Kidney (tissue), 14 donors: ENCODE data around the gene HYDIN. TPM values are rescaled to one million over a fixed set of nuclear protein-coding genes. Genes with fewer than 3 reads are reported as not detected.
A peak's percentile ranks its signal among the peaks of the same experiment; 100 is the strongest.

Experiments used
- DNase-seq, 5 donors: peaks; one replicate each; pipeline ENCODE4 v3.0.0-alpha.2; 2013 to 2020
- FAIRE-seq: peaks from 2 replicates; lab custom pipeline; 2012; peaks lifted over from hg19 to GRCh38; lab: Jason Lieb, UNC
- H3K27ac ChIP-seq, 2 donors: one replicate each; pipeline ENCODE4 v1.7.0; 2013; ENCODE audit warnings: low read depth in 2 of 2, low read length in 2 of 2, inconsistent platforms in 1 of 2
- H3K27me3 ChIP-seq: one replicate; pipeline ENCODE4 v1.7.1; 2013; ENCODE audit warnings: low read length, inconsistent platforms; ENCODE audit not compliant: control insufficient read depth, insufficient read depth
- H3K36me3 ChIP-seq, 3 donors: one replicate each; pipeline versions ENCODE4 v1.7.0 to v1.7.1; 2013; ENCODE audit warnings: low read length in 3 of 3, control low read depth in 1 of 3, inconsistent platforms in 1 of 3; ENCODE audit not compliant: insufficient read depth in 3 of 3, control insufficient read depth in 2 of 3
- H3K4me1 ChIP-seq, 3 donors: one replicate each; pipeline versions ENCODE4 v1.7.0 to v1.7.1; 2013; ENCODE audit warnings: low read length in 3 of 3, inconsistent platforms in 1 of 3, low read depth in 1 of 3; ENCODE audit not compliant: control insufficient read depth in 2 of 3, insufficient read depth in 2 of 3
- H3K4me3 ChIP-seq, 3 donors: one replicate each; pipeline versions ENCODE4 v1.7.0 to v1.8.1; 2013; ENCODE audit warnings: low read length in 3 of 3, control low read depth in 1 of 3, inconsistent platforms in 1 of 3
- H3K9ac ChIP-seq, 3 donors: one replicate each; pipeline versions ENCODE4 v1.7.0 to v1.7.1; 2013; ENCODE audit warnings: low read length in 3 of 3, control low read depth in 1 of 3, inconsistent platforms in 1 of 3
- H3K9me3 ChIP-seq, 3 donors: one replicate each; pipeline versions ENCODE4 v1.7.0 to v1.7.1; 2013; ENCODE audit warnings: low read length in 3 of 3, control low read depth in 1 of 3, inconsistent platforms in 1 of 3; ENCODE audit not compliant: control insufficient read depth in 2 of 3, insufficient read depth in 1 of 3
- intact Hi-C: fragments of 100-400 bp; cut with DNase I; formaldehyde crosslinking; loops from one replicate; pipeline ENCODE4 v1.11.1; 2022
- polyA plus RNA-seq: library from polyadenylated mRNA; stranded (reverse); fragments of 350-450 nt; fragmentation: Illumina TruSeq; extraction: RNeasy Lipid Tissue Mini Kit (QIAGEN cat#74804); gene quantifications from one replicate; pipeline ENCODE4 v1.2.3, GENCODE V29; 2014; ENCODE audit warnings: low read depth, low replicate concordance; ENCODE audit not compliant: insufficient read depth
- total RNA-seq: library from RNA; stranded (reverse); fragmentation: NEBNext Ultra II Directional; extraction: Animal tissue kit (Norgen Biotek cat#: 25700); gene quantifications from one replicate; pipeline ENCODE4 v1.2.1, GENCODE V29; 2021
- TF ChIP-seq, protein P1 (sequence below): IDR thresholded peaks from 3 replicates; pipeline ENCODE4 v1.5.1; 2012; ENCODE audit warnings: mild to moderate bottlenecking, moderate library complexity, borderline replicate concordance; ENCODE audit not compliant: insufficient read depth; ENCODE audit errors: extremely low read depth
- donor health status: control.
- donor health status: control.
- donor health status: control.
- donor health status: control.
- donor health status: control.
- donor health status: DM: yes; HTN: yes; CAD: no.
- donor health status: Normal renal cell carcinoma (clear cell type).

HYDIN gene
- total and polyA plus RNA-seq, 2 donors from 2014 or later: 1.8 to 21.0 TPM

DNA sequence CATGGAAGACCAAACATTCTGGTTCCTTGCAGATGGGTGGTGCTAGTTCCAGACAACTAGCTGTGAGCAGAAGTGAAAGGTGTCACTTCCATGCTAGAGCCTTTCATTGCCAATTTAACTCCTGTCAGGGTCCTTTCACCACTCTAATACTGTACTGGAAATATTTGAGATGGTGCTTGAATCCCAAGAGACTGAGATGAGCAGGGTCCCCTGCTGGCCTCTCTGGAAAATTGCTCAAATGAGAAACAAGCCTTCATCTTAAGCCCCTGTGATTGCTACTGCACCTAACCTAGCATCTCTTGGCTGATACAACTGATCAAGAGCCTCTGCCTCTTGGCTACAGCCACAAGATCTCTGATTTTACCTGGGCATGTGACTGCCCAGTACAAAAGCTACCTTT is 422.2 kb downstream of the HYDIN start:
- Histone ChIP-seq H3K9me3 (peaks cover 0 to 7% (median 0%) of the 10 kb centered on the region in 3 donors), H3K27ac (no peak overlapping the region), H3K4me3 (no peak overlapping the region), H3K9ac (no peak overlapping the region), H3K4me1 (no peaks in the 10 kb centered on the region), H3K36me3 (no peaks in the 10 kb centered on the region), H3K27me3 (no peaks in the 10 kb centered on the region)
- DNase-seq: no peak
- TF ChIP-seq, protein P1, sequence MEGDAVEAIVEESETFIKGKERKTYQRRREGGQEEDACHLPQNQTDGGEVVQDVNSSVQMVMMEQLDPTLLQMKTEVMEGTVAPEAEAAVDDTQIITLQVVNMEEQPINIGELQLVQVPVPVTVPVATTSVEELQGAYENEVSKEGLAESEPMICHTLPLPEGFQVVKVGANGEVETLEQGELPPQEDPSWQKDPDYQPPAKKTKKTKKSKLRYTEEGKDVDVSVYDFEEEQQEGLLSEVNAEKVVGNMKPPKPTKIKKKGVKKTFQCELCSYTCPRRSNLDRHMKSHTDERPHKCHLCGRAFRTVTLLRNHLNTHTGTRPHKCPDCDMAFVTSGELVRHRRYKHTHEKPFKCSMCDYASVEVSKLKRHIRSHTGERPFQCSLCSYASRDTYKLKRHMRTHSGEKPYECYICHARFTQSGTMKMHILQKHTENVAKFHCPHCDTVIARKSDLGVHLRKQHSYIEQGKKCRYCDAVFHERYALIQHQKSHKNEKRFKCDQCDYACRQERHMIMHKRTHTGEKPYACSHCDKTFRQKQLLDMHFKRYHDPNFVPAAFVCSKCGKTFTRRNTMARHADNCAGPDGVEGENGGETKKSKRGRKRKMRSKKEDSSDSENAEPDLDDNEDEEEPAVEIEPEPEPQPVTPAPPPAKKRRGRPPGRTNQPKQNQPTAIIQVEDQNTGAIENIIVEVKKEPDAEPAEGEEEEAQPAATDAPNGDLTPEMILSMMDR: no peak
- intact Hi-C loops: no loop called here
- FAIRE-seq: no peak

DNA sequence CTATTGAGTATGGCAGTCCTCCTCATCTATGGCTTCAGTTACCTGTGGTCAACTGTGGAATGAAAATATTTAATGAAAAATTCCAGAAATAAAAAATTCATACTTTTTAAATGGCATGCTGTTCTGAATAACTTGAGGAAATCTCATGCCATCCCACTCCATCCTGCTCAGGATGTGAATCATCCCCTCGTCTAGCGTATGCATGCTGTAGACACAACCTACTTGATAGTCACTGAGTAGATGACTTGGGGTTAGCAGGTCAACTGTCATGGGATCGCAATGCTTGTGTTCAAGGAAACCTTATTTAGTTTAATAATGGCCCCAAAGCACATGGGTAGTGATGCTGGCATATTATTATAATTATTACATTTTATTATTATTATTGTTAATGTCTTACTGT is 424.7 kb downstream of the HYDIN start:
- intact Hi-C loops: no loop called here

DNA sequence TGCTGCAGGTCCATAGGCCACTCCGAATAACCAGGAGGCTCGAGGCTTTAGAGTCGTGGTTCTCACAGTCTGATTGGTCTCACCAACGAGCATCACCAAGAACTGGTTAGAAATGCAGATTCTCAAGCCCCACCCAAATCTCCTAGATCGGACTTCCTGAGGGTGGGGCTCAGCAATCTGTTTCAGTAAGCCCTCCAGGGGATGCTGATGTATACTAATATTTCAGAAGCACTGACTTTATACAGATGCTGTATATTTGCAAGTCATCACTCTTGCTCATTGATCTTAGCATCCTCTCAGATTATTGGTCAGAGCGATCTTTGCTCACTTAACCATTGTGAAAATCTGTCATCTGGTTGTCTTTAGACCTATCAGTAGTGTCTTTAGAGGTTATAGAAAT is 425.1 kb downstream of the HYDIN start:
- Histone ChIP-seq H3K4me3 (no peak overlapping the region), H3K4me1 (peaks cover 0 to 2% (median 0%) of the 10 kb centered on the region in 3 donors), H3K9ac (no peak overlapping the region), H3K27ac (no peak overlapping the region), H3K36me3 (no peaks in the 10 kb centered on the region), H3K9me3 (peaks cover 0 to 7% (median 0%) of the 10 kb centered on the region in 3 donors), H3K27me3 (no peaks in the 10 kb centered on the region)
- DNase-seq (peak in 1 of 5 donors; percentile 15), FAIRE-seq (no peak)
- TF ChIP-seq, protein P1: no peak
- intact Hi-C loops: no loop called here

More for the DNA sequence above, 424.7 kb downstream of the HYDIN start:
- no peak for DNase-seq
- Histone ChIP-seq H3K9me3 (peaks cover 0 to 7% (median 0%) of the 10 kb centered on the region in 3 donors), H3K36me3 (no peaks in the 10 kb centered on the region), H3K27ac (no peak overlapping the region), H3K4me1 (no peaks in the 10 kb centered on the region), H3K27me3 (no peaks in the 10 kb centered on the region), H3K4me3 (no peak overlapping the region), H3K9ac (no peak overlapping the region)
- TF ChIP-seq, protein P1: no peak
- no peak for FAIRE-seq

- TF ChIP-seq, protein P1: no peak
- intact Hi-C loops: no loop called here
- FAIRE-seq: no peak
Measured at GRCh38 chr16:70804734-70805169, 425.8 kb downstream of the HYDIN start.

More at GRCh38 chr16:70804734-70805169, 425.8 kb downstream of the HYDIN start:
- Histone ChIP-seq H3K4me1 (peaks cover 0 to 5% (median 0%) of the 10 kb centered on the region in 3 donors), H3K27ac (no peak overlapping the region), H3K4me3 (no peak overlapping the region), H3K9ac (no peak overlapping the region), H3K36me3 (no peaks in the 10 kb centered on the region), H3K9me3 (peaks cover 0 to 7% (median 0%) of the 10 kb centered on the region in 3 donors), H3K27me3 (no peaks in the 10 kb centered on the region)
- no peak for DNase-seq
